SH-SY5Y (cell line): ENCODE measurements around the gene GTF2I.

Experiments
- GATA2 ChIP-seq: IDR thresholded peaks from 2 replicates; pipeline ENCODE4 v1.6.1; 2011; ENCODE audit warnings: mild to moderate bottlenecking, low read depth, low read length
- GATA3 ChIP-seq: IDR thresholded peaks from 2 replicates; pipeline ENCODE4 v1.6.1; 2011; ENCODE audit warnings: low read depth, mild to moderate bottlenecking, low read length, moderate library complexity

Gene GTF2I

DNA sequence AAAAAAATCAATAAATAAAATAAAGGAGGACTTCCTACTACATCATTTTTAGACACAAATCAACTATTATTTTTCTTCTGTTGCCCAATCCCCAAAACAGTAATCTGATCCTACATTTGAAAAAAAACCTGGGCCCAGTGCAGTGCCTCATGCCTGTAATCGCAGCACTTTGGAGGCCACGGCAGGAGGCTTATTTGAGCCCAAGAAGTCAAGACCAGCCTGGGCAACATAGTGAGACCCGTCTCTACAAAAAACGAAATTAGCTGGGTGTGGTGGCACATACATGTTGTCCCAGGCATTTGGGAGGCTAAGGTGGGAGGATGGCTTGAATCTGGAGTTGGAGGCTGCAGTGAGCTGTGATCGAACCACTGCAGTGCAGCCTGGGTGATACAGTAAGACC lies 2.7 kb upstream of the GTF2I start:
- no peak for TF ChIP-seq GATA2

- no peak for TF ChIP-seq GATA3
- no peak for TF ChIP-seq GATA2
Measured at GRCh38 chr7:74655324-74655723, 2.2 kb upstream of the GTF2I start.

- TF ChIP-seq GATA2 (no peak), GATA3 (no peak)
Measured at GRCh38 chr7:74655768-74656440, 1.6 kb upstream of the GTF2I start.

GRCh38 chr7:74656441-74656836 lies 1.1 kb upstream of the GTF2I start:
- no peak for TF ChIP-seq GATA3
- TF ChIP-seq GATA2, result no peak

DNA sequence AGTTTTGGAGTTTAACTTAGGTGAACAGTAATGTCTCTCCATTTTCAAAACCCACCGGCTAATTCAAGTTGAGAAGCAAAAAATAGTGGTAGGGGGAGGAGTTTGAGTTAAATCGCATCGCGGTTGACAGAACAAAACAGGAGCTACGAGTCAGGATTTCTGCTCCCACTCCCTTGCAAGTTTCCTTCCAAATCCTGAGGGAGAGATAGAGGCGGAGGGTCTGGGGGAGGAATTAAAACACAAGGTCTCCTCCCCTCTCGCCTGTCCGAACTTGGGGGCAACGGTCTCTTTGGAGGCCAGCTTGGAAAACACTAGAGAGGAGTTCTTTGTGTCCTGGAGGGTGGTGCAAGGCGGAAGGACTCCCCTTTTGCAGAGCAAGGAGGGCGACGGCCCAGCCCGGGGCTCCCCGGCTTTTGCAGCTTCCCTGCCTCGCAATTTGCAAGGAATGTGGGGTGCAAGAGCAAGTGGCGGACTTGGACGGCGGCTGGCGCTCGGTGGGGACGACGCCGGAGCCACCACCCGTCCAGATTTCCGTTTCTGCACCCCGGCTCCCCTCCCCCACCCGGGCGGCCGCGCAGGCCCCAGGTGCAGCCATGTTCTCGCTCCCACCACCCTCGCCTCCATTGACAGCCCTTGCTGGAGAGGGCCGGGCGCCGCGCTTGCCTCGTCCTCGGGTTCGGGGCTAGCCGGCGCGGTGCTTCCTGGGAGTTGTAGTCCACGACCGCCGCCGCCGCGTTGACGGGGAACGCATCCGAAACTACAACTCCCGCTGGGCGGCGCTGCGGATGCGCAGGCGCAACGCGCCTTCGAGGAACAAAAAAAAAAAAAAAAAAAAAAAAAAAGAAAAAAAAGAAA lies 454 bp upstream of the GTF2I start:
- TF ChIP-seq GATA2 (no peak), GATA3 (no peak)

GRCh38 chr7:74658178-74659004 lies 873 bp downstream of the GTF2I start:
- TF ChIP-seq GATA3, result no peak
- TF ChIP-seq GATA2, result no peak

- TF ChIP-seq GATA2, result no peak
- TF ChIP-seq GATA3, result no peak
Measured at GRCh38 chr7:74665296-74665938, 7.9 kb downstream of the GTF2I start.

DNA sequence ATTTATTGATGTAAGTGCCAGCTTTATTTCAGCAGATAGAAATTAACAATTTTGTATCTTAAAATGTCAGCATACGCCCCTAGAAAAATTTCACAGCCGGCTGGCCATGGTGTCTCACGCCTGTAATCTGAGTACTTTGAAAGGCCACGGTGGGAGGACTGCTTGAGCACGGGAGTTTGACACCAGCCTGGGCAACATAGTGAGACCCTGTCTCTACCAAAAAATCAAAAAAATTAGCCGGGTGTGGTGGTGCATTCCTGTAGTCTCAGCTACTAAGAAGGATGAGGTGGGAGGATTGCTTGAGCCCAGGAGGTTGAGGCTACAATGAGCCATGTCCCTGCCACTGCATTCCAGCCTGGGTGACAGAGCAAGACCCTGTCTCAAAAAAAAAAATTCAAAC lies 14.1 kb downstream of the GTF2I start:
- TF ChIP-seq GATA2, result no peak
- TF ChIP-seq GATA3, result no peak

DNA sequence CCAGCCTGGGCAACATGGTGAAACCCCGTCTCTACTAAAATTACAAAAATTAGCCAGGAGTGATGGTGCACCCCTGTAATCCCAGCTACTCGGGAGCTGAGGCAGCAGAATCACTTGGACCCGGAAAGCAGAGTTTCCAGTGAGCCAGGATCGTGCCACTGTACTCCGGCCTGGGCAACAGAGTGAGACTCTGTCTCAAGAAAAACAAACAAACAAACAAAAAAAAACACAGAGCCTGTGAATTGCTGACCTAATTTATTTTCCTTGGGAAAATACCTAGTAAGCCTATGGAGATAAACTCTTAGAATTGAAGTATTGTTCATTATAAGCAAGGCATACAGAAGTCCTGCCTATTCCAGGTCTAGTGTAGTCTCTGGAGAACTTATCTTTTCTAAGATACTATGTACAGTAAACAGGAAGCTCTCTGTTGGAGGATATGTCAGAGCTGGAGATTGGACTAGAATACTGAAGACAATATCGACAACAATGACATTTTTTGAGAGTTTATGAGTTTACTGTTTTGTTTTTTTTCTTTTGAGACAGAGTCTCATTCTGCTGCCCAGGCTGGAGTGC lies 14.9 kb downstream of the GTF2I start:
- TF ChIP-seq GATA3 (no peak), GATA2 (no peak)

DNA sequence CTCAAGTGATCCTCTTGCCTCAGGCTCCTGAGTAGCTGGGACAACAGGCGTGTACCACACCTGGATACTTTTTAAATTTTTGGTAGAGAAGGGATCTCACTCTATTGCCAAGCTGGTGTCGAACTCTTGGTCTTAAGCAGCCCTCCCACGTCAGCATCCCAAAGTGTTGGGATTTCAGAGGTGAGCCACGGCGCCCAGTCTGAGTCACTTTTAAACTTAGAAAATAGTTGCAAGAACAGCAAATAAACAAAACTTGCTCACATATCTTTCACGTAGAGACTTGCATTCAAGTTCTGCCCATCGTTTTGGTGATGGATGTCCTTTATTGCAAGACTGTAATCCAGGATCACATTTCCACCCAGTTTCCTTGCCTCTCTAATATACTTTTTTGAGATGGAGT lies 16.6 kb downstream of the GTF2I start:
- TF ChIP-seq GATA3 (no peak), GATA2 (no peak)

GRCh38 chr7:74682829-74683228 lies 25.3 kb downstream of the GTF2I start:
- no peak for TF ChIP-seq GATA3
- no peak for TF ChIP-seq GATA2

- TF ChIP-seq GATA3, result no peak
- TF ChIP-seq GATA2, result no peak
Measured at GRCh38 chr7:74683799-74684198, 26.3 kb downstream of the GTF2I start.

GRCh38 chr7:74684473-74684872 lies 27.0 kb downstream of the GTF2I start:
- TF ChIP-seq GATA3 (no peak), GATA2 (no peak)

DNA sequence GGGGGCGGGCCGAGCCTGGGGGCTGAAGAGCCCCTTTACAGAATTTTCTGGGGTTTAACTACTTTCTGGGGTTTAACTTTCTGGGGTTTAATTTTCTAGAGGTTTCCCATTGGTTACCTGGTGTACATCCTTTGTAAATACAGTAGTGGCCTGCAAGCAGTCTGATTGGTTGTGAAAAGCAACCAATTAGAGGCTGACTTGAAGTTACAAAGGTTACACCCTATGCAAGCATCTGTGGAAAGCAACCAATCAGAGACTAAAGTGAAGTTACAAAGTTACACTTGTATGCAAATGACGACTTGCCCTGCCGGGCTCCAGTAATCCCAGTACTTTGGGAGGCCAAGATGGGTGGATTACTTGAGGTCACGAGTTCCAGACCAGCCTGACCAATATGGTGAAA lies 27.4 kb downstream of the GTF2I start:
- no peak for TF ChIP-seq GATA2

DNA sequence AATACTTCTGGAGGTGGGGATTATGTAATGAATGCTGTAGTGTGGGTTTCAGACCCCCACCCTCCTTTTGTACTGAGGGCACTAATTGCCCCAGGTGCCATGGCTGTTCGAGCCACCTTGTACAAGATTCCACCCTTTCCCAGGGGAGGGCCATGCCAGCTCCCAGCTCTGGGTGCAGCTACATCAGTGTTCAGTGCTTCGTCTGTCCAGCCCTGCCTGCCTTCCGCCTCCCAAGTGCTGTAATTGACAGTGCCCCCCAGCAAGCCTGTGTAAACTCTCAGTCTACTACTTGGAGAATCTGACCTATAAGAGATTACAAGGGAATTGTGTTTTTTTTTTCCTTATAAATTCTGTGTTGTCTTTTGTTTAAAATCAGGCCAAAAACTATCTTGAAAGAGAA lies 33.0 kb downstream of the GTF2I start:
- TF ChIP-seq GATA2, result no peak
- no peak for TF ChIP-seq GATA3

GRCh38 chr7:74707238-74707637 lies 49.7 kb downstream of the GTF2I start:
- TF ChIP-seq GATA3 (no peak), GATA2 (no peak)
